BJ (cell line): ENCODE measurements around the gene TRIM71. TPM values are rescaled to one million over a fixed set of nuclear protein-coding genes. Genes with fewer than 3 reads are reported as not detected.

Source experiments
- CTCF ChIA-PET: fragments of 350-600 bp; formaldehyde crosslinking; extraction: SDS; loops from one replicate; lab custom pipeline; 2021; ENCODE audit warnings: antibody characterized with exemption, inconsistent platforms; lab: Yijun Ruan, JAX
- POLR2A ChIA-PET: fragments of 300-600 bp; sonication (Branson Sonifier 250); formaldehyde crosslinking; extraction: SDS; loops from one replicate; lab custom pipeline; 2021; ENCODE audit warnings: antibody characterized with exemption; lab: Charles Lee
- DNase-seq: peaks from one replicate; pipeline ENCODE4 v3.0.0-alpha.2; 2011; ENCODE audit warnings: low read depth
- H3K27me3 ChIP-seq: 2 replicates; pipeline ENCODE4 v1.6.0; 2011; ENCODE audit warnings: low read length; ENCODE audit not compliant: control insufficient read depth, insufficient read depth
- H3K36me3 ChIP-seq: 2 replicates; pipeline ENCODE4 v1.5.1; 2011; ENCODE audit warnings: low read length; ENCODE audit not compliant: control insufficient read depth, insufficient read depth
- H3K4me3 ChIP-seq: 2 replicates; pipeline ENCODE4 v1.5.1; 2011; ENCODE audit warnings: low read depth, mild to moderate bottlenecking, control low read depth, low read length
- polyA plus RNA-seq: library from polyadenylated mRNA; depleted of rRNA; stranded (reverse); fragments of >200 nt; gene quantifications from 2 replicates; pipeline ENCODE4 v1.2.3, GENCODE V29; 2011
- TF ChIP-seq, protein P1 (sequence below): IDR thresholded peaks from 2 replicates; pipeline ENCODE4 v1.5.1; 2011; ENCODE audit warnings: low read depth, mild to moderate bottlenecking, control low read depth, inconsistent platforms, low read length, moderate library complexity; ENCODE audit not compliant: insufficient read depth

Gene TRIM71
- polyA plus RNA-seq, 1 experiment, result not detected

DNA sequence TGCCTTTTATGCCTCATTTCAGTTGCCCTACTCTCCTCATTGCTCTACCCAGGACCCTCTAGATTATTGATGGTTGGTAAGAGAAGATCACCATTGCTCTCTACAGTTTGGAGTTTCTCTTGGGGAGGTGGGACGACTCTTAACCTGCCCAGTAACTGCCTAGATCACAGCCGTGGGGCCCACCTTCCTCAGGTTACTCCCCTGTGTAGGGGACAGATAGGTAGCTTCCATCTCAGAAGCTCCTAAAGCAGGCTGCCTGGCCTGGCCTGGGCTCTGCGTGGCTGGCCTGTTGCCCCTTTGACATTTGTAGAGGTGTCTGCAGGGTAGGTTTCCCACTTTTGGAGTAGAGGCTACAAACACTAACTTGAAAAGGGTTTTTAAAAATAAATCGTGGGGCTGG, 42.7 kb downstream of the TRIM71 start:
- TF ChIP-seq, protein P1, sequence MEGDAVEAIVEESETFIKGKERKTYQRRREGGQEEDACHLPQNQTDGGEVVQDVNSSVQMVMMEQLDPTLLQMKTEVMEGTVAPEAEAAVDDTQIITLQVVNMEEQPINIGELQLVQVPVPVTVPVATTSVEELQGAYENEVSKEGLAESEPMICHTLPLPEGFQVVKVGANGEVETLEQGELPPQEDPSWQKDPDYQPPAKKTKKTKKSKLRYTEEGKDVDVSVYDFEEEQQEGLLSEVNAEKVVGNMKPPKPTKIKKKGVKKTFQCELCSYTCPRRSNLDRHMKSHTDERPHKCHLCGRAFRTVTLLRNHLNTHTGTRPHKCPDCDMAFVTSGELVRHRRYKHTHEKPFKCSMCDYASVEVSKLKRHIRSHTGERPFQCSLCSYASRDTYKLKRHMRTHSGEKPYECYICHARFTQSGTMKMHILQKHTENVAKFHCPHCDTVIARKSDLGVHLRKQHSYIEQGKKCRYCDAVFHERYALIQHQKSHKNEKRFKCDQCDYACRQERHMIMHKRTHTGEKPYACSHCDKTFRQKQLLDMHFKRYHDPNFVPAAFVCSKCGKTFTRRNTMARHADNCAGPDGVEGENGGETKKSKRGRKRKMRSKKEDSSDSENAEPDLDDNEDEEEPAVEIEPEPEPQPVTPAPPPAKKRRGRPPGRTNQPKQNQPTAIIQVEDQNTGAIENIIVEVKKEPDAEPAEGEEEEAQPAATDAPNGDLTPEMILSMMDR, result no peak
- Histone ChIP-seq H3K27me3 (0 out of 2 replicates have a peak, but pooled peaks cover 2% of the 10 kb centered on the region), H3K4me3 (no peak overlapping the region), H3K36me3 (no peaks in the 10 kb centered on the region)
- DNase-seq, result no peak
- ChIA-PET CTCF (no interaction called here), POLR2A (no interaction called here)

DNA sequence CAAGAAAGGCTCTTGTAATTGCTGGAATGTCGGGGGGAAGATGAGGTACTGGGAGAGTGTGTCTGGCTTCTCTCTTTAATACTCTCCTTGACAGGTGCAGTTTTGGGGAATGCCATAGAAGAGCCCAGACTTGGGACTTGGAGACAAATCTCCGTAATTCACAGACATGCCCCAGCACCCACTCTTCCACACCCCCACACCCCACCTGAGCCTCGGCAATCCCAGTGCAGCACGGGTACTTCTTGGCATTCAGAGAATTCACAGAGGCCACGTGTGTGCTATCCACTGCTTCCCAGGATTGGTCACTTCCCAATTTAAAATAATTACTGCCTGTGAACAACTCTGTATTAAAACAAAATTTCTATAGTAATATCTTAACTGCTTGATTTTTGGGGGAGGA, 43.9 kb downstream of the TRIM71 start:
- Histone ChIP-seq H3K27me3 (0 out of 2 replicates have a peak, but pooled peaks cover 2% of the 10 kb centered on the region), H3K4me3 (no peak overlapping the region), H3K36me3 (no peaks in the 10 kb centered on the region)
- CTCF ChIA-PET, result no interaction called here
- POLR2A ChIA-PET, result no interaction called here
- DNase-seq, result no peak
- TF ChIP-seq, protein P1, result no peak

DNA sequence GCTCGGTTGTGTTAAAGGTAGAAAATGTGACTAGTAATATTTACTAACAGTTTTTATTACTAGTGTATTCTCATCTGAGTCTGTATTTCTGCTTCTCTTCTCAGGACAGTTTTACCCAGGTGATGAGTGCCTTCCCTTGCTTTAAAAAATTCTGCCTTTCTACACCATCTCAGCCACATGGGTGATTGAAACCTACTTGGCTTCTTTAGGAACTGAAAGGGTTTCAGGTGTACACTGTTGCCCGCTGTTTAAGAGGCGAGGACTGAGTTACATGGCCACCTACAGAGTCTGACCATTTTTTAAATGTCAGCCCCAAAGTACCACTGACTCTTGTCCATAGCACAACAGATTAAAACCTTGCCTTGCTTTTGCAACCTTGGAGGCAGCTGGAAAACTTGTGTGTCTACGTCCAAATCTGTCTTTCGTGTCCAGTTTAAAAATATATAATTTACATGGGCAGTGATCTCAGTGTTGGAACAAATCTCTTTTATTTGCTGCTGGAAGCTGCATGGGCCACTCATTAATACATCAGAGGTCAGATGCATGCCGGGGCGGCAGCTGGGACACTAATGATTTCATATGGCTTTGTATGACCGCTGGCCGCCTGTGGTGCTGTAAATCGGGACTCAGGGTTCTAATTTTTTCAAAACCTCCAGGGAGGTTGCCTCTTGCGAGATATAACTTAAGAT, 44.6 kb downstream of the TRIM71 start:
- Histone ChIP-seq H3K27me3 (0 out of 2 replicates have a peak, but pooled peaks cover 2% of the 10 kb centered on the region), H3K4me3 (no peak overlapping the region), H3K36me3 (no peaks in the 10 kb centered on the region)
- DNase-seq, result no peak
- TF ChIP-seq, protein P1, result no peak
- POLR2A ChIA-PET, result no interaction called here
- CTCF ChIA-PET, result interaction anchor here (1.2 kb wide), 1 partner anchor 49 kb away, joined by 3 read pairs; no protein-coding TSS in a partner anchor

DNA sequence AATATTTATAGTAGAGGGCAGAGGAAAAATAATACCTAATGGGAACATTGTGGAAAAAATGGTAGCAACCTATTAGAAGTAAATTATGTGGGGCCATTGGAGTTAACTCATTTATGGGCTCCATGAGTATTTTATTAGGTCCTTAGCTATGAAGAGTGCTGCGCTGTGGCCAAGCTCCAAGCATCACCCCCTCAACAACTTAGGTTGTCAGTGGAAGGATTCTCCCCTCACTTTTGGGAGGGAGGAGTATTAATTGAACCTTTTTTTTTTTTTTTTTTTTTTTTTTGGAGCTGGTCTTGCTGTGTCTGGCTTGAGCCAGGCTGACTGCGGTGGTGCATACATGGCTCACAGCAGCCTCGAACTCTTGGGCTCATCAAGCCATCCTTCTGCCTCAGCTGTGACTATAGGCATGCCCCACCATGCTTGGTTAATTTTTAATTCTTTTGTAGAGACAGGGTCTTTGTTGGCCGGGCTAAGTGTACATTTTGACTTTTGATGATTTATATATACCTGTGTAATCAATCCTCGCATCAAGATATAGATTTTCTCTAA, 45.2 kb downstream of the TRIM71 start:
- no peak for DNase-seq
- ChIA-PET CTCF (interaction anchor here (0.8 to 1.2 kb wide), 2 partner anchors 50 to 72 kb away, joined by 3 read pairs; no protein-coding TSS in a partner anchor), POLR2A (no interaction called here)
- H3K36me3 ChIP-seq, result no peaks in the 10 kb centered on the region
- no peak overlapping the region for H3K4me3 ChIP-seq
- TF ChIP-seq, protein P1, result no peak
- 0 out of 2 replicates have a peak, but pooled peaks cover 2% of the 10 kb centered on the region for H3K27me3 ChIP-seq

DNA sequence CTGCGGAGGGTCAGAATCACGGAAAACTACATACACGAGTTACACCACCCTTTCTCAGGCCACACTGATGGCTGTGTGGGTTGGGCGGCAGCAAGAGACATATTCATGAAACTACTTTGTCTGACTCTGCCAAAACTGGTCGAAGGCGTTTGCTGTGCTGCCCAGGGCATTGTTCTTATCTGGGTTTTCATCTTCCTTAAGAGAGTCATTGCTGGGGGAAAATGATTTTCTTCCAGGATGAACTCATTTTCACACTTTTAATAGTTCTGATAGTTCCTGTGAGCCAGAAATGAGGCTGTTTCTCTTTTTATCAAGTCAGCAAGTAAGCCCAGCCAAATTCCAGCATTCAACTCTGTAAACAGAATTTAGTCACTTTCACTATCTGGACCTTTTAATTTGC, 47.6 kb downstream of the TRIM71 start:
- CTCF ChIA-PET, result interaction anchor here (1.3 kb wide), 1 partner anchor 12 kb away, joined by 3 read pairs; no protein-coding TSS in a partner anchor
- POLR2A ChIA-PET, result no interaction called here
- Histone ChIP-seq H3K36me3 (no peaks in the 10 kb centered on the region), H3K4me3 (no peak overlapping the region), H3K27me3 (no peaks in the 10 kb centered on the region)
- DNase-seq, result peak; percentile 39
- TF ChIP-seq, protein P1, result no peak
